K562 (cell line): ENCODE data around the gene TRIM33. TPM values are rescaled to one million over a fixed set of nuclear protein-coding genes. Genes with fewer than 3 reads are reported as not detected.

Experiments
- ASH1L ChIP-seq: fragments of 450-650 bp; IDR thresholded peaks from 2 replicates; pipeline ENCODE4 v1.6.1; 2018; ENCODE audit warnings: borderline replicate concordance, mild to moderate bottlenecking, low read depth; ENCODE audit not compliant: partially characterized antibody
- ELF2 ChIP-seq: fragments of 250-450 bp; sonication (Bioruptor Pico); IDR thresholded peaks from 2 replicates; pipeline ENCODE4 v1.5.0; 2021; ENCODE audit warnings: mild to moderate bottlenecking
- ETV6 ChIP-seq, 3 experiments: fragments of 150-350 bp in 1 of 3; sonication (generic) in 1 of 3; formaldehyde crosslinking in 1 of 3; IDR thresholded peaks; 2 replicates each; pipeline versions ENCODE4 v1.6.1 to v1.8.0; 2014 to 2022; ENCODE audit warnings: borderline replicate concordance in 2 of 3, low read depth in 2 of 3, antibody characterized with exemption in 1 of 3, low read length in 1 of 3, mild to moderate bottlenecking in 1 of 3, missing genetic modification reagents in 1 of 3
- KLF6 ChIP-seq: fragments of 250-450 bp; sonication (Bioruptor Pico); IDR thresholded peaks from 2 replicates; pipeline ENCODE4 v1.4.0; 2020; ENCODE audit warnings: mild to moderate bottlenecking, moderate library complexity, borderline replicate concordance
- MCM3 ChIP-seq: fragments of 450-650 bp; IDR thresholded peaks from 2 replicates; pipeline ENCODE4 v1.6.1; 2016
- MYC ChIP-seq, 2 experiments: fragments of 250-450 bp in 1 of 2; sonication (Bioruptor Pico) in 1 of 2; IDR thresholded peaks; 2 replicates each; pipeline versions ENCODE4 v1.5.1 to v1.6.1; 2012 to 2021; ENCODE audit warnings: low read depth in 2 of 2, borderline replicate concordance in 1 of 2, improper control_type of control experiment in 1 of 2, low read length in 1 of 2, mild to moderate bottlenecking in 1 of 2, moderate library complexity in 1 of 2
- MYNN ChIP-seq, 2 experiments: sonication (generic); formaldehyde crosslinking in 1 of 2; IDR thresholded peaks; 2 replicates each; pipeline versions ENCODE4 v1.5.0 to v1.6.1; 2016 to 2020; ENCODE audit warnings: antibody characterized with exemption in 1 of 2, missing genetic modification reagents in 1 of 2
- NUFIP1 ChIP-seq: fragments of 450-650 bp; IDR thresholded peaks from 2 replicates; pipeline ENCODE4 v1.6.1; 2018; ENCODE audit not compliant: partially characterized antibody
- POLR2A ChIP-seq: fragments of 450-650 bp; conservative IDR thresholded peaks from 2 replicates; pipeline ENCODE4 v1.6.1; 2016
- SMC3 ChIP-seq: conservative IDR thresholded peaks from 2 replicates; pipeline ENCODE4 v1.6.1; 2011; ENCODE audit warnings: low read depth, low read length, improper control_type of control experiment; ENCODE audit not compliant: insufficient read depth
- TARDBP ChIP-seq: fragments of 450-650 bp; IDR thresholded peaks from 2 replicates; pipeline ENCODE4 v1.6.1; 2016
- TBL1XR1 ChIP-seq, 2 experiments: IDR thresholded peaks; 2 replicates each; pipeline ENCODE4 v1.6.1; 2012; ENCODE audit warnings: improper control_type of control experiment in 2 of 2, low read length in 2 of 2, mild to moderate bottlenecking in 1 of 2
- TEAD4 ChIP-seq, 2 experiments: sonication (generic) in 1 of 2; formaldehyde crosslinking in 1 of 2; IDR thresholded peaks; 2 replicates each; pipeline versions ENCODE4 v1.6.1 to v1.8.0; 2012 to 2022; ENCODE audit warnings: borderline replicate concordance in 1 of 2, inconsistent platforms in 1 of 2, low read length in 1 of 2, mild to moderate bottlenecking in 1 of 2, missing genetic modification reagents in 1 of 2
- ZNF23 ChIP-seq: fragments of 250-450 bp; sonication (Bioruptor Pico); IDR thresholded peaks from 2 replicates; pipeline ENCODE4 v1.4.0; 2020; ENCODE audit warnings: mild to moderate bottlenecking
- polyA plus RNA-seq, 8 experiments: library from polyadenylated mRNA; depleted of rRNA in 4 of 8; stranded (reverse) in 5 of 8; unstranded in 3 of 8; fragments of >200 nt; fragmentation: Nextera tagmentation in 2 of 8; fragmentation: Illumina TruSeq in 1 of 8; extraction: Ambion mirVana in 2 of 8; extraction: Trizol in 1 of 8; gene quantifications; 2 replicates each; pipeline versions ENCODE4 v1.2.1 to v1.2.3, GENCODE V29; 2011 to 2014; ENCODE audit warnings: inconsistent platforms in 1 of 8, missing spikeins in 1 of 8
- total RNA-seq, 7 experiments: library from RNA; depleted of rRNA in 6 of 7; stranded (reverse); fragments of >200 nt in 6 of 7; fragmentation: Illumina TruSeq in 2 of 7; extraction: Trizol in 2 of 7; gene quantifications; 2 replicates each; pipeline versions ENCODE4 v1.2.1 to v1.2.3, GENCODE V29; 2011 to 2021; ENCODE audit warnings: low replicate concordance in 1 of 7
- TF ChIP-seq, protein P1 (sequence below): fragments of 450-650 bp; IDR thresholded peaks from 2 replicates; pipeline ENCODE4 v1.6.1; 2016; ENCODE audit warnings: mild to moderate bottlenecking, moderate library complexity
- TF ChIP-seq, protein P2 (sequence below): fragments of 250-450 bp; sonication (Bioruptor Pico); IDR thresholded peaks from 2 replicates; pipeline ENCODE4 v1.9.0; 2021; ENCODE audit warnings: mild to moderate bottlenecking

Gene TRIM33
- total and polyA plus RNA-seq, 9 of the 15 experiments (the other 6 are each of a cell fraction or from before 2014, with no cell fraction given), result 9.3 to 58.4 (median 40.2) TPM

DNA sequence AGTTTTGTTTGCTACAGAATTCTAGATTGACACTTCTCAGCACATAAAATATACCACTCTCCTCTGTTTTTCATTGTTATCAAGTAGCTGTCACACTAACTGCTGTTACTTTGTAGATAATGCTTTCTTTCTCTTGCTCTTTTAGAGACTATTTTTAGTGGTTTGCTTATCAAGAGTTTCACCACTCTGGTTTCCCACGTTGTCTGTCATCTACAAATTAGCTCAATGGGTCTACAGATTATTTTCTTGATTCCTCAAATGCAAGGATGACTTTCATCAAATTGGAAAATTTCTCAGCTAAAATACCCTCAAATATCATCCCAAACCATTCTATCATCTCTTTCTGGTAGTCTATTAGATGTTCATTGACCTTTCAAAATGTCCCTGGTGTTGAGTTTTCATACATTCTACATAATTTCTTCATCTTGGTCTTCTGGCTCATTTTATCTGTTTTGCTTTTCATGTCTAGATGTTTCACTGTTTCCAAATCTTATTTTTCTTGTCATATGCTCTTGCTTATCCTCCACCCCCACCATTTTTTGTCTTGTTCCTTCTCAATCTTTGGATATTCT is 122.5 kb downstream of the TRIM33 start (continued):
- TF ChIP-seq, protein P1, sequence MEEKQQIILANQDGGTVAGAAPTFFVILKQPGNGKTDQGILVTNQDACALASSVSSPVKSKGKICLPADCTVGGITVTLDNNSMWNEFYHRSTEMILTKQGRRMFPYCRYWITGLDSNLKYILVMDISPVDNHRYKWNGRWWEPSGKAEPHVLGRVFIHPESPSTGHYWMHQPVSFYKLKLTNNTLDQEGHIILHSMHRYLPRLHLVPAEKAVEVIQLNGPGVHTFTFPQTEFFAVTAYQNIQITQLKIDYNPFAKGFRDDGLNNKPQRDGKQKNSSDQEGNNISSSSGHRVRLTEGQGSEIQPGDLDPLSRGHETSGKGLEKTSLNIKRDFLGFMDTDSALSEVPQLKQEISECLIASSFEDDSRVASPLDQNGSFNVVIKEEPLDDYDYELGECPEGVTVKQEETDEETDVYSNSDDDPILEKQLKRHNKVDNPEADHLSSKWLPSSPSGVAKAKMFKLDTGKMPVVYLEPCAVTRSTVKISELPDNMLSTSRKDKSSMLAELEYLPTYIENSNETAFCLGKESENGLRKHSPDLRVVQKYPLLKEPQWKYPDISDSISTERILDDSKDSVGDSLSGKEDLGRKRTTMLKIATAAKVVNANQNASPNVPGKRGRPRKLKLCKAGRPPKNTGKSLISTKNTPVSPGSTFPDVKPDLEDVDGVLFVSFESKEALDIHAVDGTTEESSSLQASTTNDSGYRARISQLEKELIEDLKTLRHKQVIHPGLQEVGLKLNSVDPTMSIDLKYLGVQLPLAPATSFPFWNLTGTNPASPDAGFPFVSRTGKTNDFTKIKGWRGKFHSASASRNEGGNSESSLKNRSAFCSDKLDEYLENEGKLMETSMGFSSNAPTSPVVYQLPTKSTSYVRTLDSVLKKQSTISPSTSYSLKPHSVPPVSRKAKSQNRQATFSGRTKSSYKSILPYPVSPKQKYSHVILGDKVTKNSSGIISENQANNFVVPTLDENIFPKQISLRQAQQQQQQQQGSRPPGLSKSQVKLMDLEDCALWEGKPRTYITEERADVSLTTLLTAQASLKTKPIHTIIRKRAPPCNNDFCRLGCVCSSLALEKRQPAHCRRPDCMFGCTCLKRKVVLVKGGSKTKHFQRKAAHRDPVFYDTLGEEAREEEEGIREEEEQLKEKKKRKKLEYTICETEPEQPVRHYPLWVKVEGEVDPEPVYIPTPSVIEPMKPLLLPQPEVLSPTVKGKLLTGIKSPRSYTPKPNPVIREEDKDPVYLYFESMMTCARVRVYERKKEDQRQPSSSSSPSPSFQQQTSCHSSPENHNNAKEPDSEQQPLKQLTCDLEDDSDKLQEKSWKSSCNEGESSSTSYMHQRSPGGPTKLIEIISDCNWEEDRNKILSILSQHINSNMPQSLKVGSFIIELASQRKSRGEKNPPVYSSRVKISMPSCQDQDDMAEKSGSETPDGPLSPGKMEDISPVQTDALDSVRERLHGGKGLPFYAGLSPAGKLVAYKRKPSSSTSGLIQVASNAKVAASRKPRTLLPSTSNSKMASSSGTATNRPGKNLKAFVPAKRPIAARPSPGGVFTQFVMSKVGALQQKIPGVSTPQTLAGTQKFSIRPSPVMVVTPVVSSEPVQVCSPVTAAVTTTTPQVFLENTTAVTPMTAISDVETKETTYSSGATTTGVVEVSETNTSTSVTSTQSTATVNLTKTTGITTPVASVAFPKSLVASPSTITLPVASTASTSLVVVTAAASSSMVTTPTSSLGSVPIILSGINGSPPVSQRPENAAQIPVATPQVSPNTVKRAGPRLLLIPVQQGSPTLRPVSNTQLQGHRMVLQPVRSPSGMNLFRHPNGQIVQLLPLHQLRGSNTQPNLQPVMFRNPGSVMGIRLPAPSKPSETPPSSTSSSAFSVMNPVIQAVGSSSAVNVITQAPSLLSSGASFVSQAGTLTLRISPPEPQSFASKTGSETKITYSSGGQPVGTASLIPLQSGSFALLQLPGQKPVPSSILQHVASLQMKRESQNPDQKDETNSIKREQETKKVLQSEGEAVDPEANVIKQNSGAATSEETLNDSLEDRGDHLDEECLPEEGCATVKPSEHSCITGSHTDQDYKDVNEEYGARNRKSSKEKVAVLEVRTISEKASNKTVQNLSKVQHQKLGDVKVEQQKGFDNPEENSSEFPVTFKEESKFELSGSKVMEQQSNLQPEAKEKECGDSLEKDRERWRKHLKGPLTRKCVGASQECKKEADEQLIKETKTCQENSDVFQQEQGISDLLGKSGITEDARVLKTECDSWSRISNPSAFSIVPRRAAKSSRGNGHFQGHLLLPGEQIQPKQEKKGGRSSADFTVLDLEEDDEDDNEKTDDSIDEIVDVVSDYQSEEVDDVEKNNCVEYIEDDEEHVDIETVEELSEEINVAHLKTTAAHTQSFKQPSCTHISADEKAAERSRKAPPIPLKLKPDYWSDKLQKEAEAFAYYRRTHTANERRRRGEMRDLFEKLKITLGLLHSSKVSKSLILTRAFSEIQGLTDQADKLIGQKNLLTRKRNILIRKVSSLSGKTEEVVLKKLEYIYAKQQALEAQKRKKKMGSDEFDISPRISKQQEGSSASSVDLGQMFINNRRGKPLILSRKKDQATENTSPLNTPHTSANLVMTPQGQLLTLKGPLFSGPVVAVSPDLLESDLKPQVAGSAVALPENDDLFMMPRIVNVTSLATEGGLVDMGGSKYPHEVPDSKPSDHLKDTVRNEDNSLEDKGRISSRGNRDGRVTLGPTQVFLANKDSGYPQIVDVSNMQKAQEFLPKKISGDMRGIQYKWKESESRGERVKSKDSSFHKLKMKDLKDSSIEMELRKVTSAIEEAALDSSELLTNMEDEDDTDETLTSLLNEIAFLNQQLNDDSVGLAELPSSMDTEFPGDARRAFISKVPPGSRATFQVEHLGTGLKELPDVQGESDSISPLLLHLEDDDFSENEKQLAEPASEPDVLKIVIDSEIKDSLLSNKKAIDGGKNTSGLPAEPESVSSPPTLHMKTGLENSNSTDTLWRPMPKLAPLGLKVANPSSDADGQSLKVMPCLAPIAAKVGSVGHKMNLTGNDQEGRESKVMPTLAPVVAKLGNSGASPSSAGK, result 0 out of 2 replicates have a peak, but pooled peaks have one; percentile 25
- TF ChIP-seq TBL1XR1 (IDR thresholded peaks at IDR 0.05; ENCODE audit: low read length in 2 of 2), result peak in 1 of 2 experiments; percentile 96; a peak in 2 of 4 replicates
- TF ChIP-seq KLF6 (CRISPR knock-in tag), result no peak
- TF ChIP-seq, protein P2, sequence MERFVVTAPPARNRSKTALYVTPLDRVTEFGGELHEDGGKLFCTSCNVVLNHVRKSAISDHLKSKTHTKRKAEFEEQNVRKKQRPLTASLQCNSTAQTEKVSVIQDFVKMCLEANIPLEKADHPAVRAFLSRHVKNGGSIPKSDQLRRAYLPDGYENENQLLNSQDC (CRISPR knock-in tag), result no peak
- no peak for TF ChIP-seq MCM3
- TF ChIP-seq POLR2A, result peak; percentile 15
- no peak for TF ChIP-seq ETV6 (IDR thresholded peaks at IDR 0.05; ENCODE audit: borderline replicate concordance in 1 of 2, low read depth in 2 of 2, low read length in 1 of 2)
- no peak for TF ChIP-seq ETV6 (CRISPR knock-in tag; IDR thresholded peaks at IDR 0.05; ENCODE audit: borderline replicate concordance)
- TF ChIP-seq TEAD4 (IDR thresholded peaks at IDR 0.05; ENCODE audit: low read length), result peak; percentile 98
- no peak for TF ChIP-seq TEAD4 (CRISPR knock-in tag; IDR thresholded peaks at IDR 0.05; ENCODE audit: borderline replicate concordance)
- no peak for TF ChIP-seq ZNF23 (CRISPR knock-in tag)
- 0 out of 2 replicates have a peak, but pooled peaks have one; percentile 27 for TF ChIP-seq MYC (IDR thresholded peaks at IDR 0.05; ENCODE audit: low read depth, low read length)
- peak; percentile 57; the same call in 1 of the 2 replicates for TF ChIP-seq MYC (CRISPR knock-in tag; IDR thresholded peaks at IDR 0.05; ENCODE audit: borderline replicate concordance, low read depth)
- no peak for TF ChIP-seq ELF2 (CRISPR knock-in tag)
- TF ChIP-seq NUFIP1, result no peak
- TF ChIP-seq TARDBP, result no peak
- no peak for TF ChIP-seq SMC3
- TF ChIP-seq ASH1L, result peak; percentile 35
- 0 out of 2 replicates have a peak, but pooled peaks have one; percentile 41 for TF ChIP-seq MYNN (IDR thresholded peaks at IDR 0.05)
- no peak for TF ChIP-seq MYNN (CRISPR knock-in tag; IDR thresholded peaks at IDR 0.05)
